GM23338 (cell line): ENCODE data around the gene ALCAM. TPM values are rescaled to one million over a fixed set of nuclear protein-coding genes. Genes with fewer than 3 reads are reported as not detected.

Experiments used
- ATAC-seq: fragments of 200-7000 bp; cut with Tn5 transposase; 3 replicates; pipeline ENCODE4 v1.9.1; 2020
- DNase-seq: peaks from one replicate; pipeline ENCODE4 v3.0.0-alpha.2; 2015; ENCODE audit warnings: low spot score
- H2AFZ ChIP-seq: fragments of 200-600 bp; sonication (generic); 2 replicates; pipeline ENCODE4 v1.8.0; 2016; ENCODE audit warnings: antibody characterized with exemption, mild to moderate bottlenecking, moderate library complexity
- H3F3A ChIP-seq: fragments of 200-600 bp; sonication (generic); replicated peaks from 2 replicates; pipeline ENCODE4 v1.8.0; 2017; ENCODE audit warnings: antibody characterized with exemption, mixed run types, low read depth
- H3K27ac ChIP-seq: fragments of 200-600 bp; sonication (generic); 2 replicates; pipeline ENCODE4 v1.6.1; 2016; ENCODE audit warnings: low read depth
- H3K27me3 ChIP-seq: fragments of 200-600 bp; sonication (generic); 2 replicates; pipeline ENCODE4 v1.8.0; 2016; ENCODE audit warnings: mild to moderate bottlenecking, mixed run types, moderate library complexity; ENCODE audit not compliant: insufficient read depth
- H3K36me3 ChIP-seq: fragments of 200-600 bp; sonication (generic); 2 replicates; pipeline ENCODE4 v1.8.0; 2016; ENCODE audit warnings: mild to moderate bottlenecking; ENCODE audit not compliant: insufficient read depth
- H3K4me1 ChIP-seq: fragments of 200-600 bp; sonication (generic); 2 replicates; pipeline ENCODE4 v1.8.0; 2016; ENCODE audit warnings: mild to moderate bottlenecking, moderate library complexity; ENCODE audit not compliant: insufficient read depth
- H3K4me2 ChIP-seq: fragments of 200-600 bp; sonication (generic); 2 replicates; pipeline ENCODE4 v1.7.1; 2017; ENCODE audit warnings: mixed run types
- H3K4me3 ChIP-seq: fragments of 200-600 bp; sonication (generic); 2 replicates; pipeline ENCODE4 v1.6.1; 2016; ENCODE audit warnings: mixed run types
- H3K79me2 ChIP-seq: fragments of 200-600 bp; sonication (generic); replicated peaks from 2 replicates; pipeline ENCODE4 v1.8.0; 2017; ENCODE audit warnings: mild to moderate bottlenecking; ENCODE audit not compliant: insufficient read depth
- H3K9me2 ChIP-seq: fragments of 200-600 bp; sonication (generic); 2 replicates; pipeline ENCODE4 v1.8.0; 2017; ENCODE audit not compliant: insufficient read depth
- H4K20me1 ChIP-seq: fragments of 200-600 bp; sonication (generic); replicated peaks from 2 replicates; pipeline ENCODE4 v1.8.0; 2017; ENCODE audit warnings: mild to moderate bottlenecking; ENCODE audit not compliant: insufficient read depth
- H3K27ac Mint-ChIP-seq: 2 replicates; pipeline ENCODE4 v1.8.0; 2020; ENCODE audit warnings: inconsistent platforms, mild to moderate bottlenecking, moderate library complexity, mixed read lengths
- H3K27me3 Mint-ChIP-seq: 3 replicates; pipeline ENCODE4 v1.8.0; 2022; ENCODE audit warnings: low read depth, mild to moderate bottlenecking, moderate library complexity, mixed read lengths, inconsistent platforms; ENCODE audit not compliant: insufficient read depth, poor library complexity
- H3K36me3 Mint-ChIP-seq: 3 replicates; pipeline ENCODE4 v1.8.0; 2021; ENCODE audit warnings: low read depth, mild to moderate bottlenecking, inconsistent platforms, moderate library complexity, mixed read lengths
- H3K4me1 Mint-ChIP-seq: 3 replicates; pipeline ENCODE4 v1.8.0; 2020; ENCODE audit warnings: mild to moderate bottlenecking, inconsistent platforms, mixed read lengths
- H3K4me3 Mint-ChIP-seq: 3 replicates; pipeline ENCODE4 v1.8.0; 2021; ENCODE audit warnings: moderate library complexity, mild to moderate bottlenecking, inconsistent platforms, mixed read lengths
- H3K9me3 Mint-ChIP-seq: 3 replicates; pipeline ENCODE4 v1.8.0; 2020; ENCODE audit warnings: moderate library complexity, mild to moderate bottlenecking, inconsistent platforms, mixed read lengths
- STAT1 ChIP-seq: IDR thresholded peaks from one replicate; pipeline ENCODE4 v1.6.1; 2016; ENCODE audit warnings: antibody characterized with exemption; ENCODE audit not compliant: unreplicated experiment
- polyA plus RNA-seq: library from polyadenylated mRNA; unstranded; fragments of >200 nt; fragmentation: Nextera tagmentation; extraction: Ambion mirVana; gene quantifications from 2 replicates; pipeline ENCODE4 v1.2.1, GENCODE V29; 2016
- total RNA-seq: library from RNA; depleted of rRNA; stranded (reverse); fragments of >200 nt; shearing (Covaris generic); gene quantifications from 2 replicates; pipeline ENCODE4 v1.2.3, GENCODE V29; 2014
- TF ChIP-seq, protein P1 (sequence below): fragments of 250-450 bp; sonication (Bioruptor Pico); IDR thresholded peaks from 2 replicates; pipeline ENCODE4 v1.5.0; 2020; ENCODE audit warnings: mild to moderate bottlenecking, moderate library complexity
- TF ChIP-seq, protein P2 (sequence below): IDR thresholded peaks from one replicate; pipeline ENCODE4 v1.6.1; 2018; ENCODE audit warnings: antibody characterized with exemption; ENCODE audit not compliant: unreplicated experiment

Gene ALCAM
- total and polyA plus RNA-seq, 2 experiments from 2014 or later, result 11.3 to 36.0 TPM

DNA sequence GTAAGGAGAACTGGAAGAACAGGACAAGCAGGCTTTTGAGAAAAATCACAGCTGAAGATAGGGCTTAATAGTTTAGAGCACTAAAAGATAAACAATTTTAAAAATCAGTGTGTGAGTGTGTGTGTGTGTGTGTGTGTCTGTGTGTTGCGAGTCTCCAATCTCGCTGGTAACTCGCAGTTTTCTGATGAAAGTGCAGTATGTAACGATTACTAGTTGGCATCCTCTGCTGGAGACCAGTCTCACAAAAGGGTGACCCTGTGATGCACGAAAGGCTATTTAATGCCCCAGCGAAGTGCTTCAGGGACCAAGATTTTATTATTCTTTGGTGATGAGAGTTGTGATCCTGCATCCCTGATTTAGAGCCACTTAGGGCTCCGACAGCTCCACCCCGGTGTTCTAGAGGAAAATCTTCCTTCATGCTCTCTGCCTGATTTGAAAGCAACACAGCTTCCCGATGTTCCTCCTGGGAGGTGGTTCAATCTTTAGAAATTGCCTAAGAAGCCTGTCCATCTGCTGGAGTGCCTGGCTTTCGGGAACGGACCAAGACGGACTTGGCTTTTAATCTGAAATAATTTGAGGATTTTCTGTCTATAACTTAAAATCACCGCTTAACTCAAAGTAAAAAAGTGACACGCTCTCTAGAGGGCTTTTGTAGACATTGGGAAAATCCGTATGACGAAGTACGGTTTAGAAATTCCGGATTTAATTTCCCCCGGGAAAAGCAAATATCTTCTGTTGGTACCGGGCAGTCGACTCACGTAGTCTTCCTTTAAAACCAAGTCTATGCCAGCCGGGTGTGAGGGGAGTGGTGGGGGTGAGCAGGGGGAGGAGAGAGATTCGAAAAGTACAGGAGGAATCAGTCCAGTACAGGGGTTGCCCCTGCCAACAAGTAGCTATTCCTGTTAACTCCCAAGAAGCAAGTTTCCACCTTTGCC, 1.1 kb upstream of the ALCAM start:
- no peaks in the 10 kb centered on the region for H3K9me3 Mint-ChIP-seq
- H3K27me3 ChIP-seq, result peaks cover 35% of the 10 kb centered on the region
- H3K79me2 ChIP-seq, result peaks cover 9% of the 10 kb centered on the region; the same call in 1 of the 2 replicates
- H3K36me3 Mint-ChIP-seq, result no peaks in the 10 kb centered on the region
- H3K4me3 ChIP-seq, result peak overlapping the region; percentile 79
- H4K20me1 ChIP-seq, result no peaks in the 10 kb centered on the region
- peaks cover 8% of the 10 kb centered on the region for H3K4me1 ChIP-seq
- H2AFZ ChIP-seq, result peak overlapping the region; percentile 90
- H3K36me3 ChIP-seq, result no peaks in the 10 kb centered on the region
- H3K4me1 Mint-ChIP-seq, result peaks cover 23% of the 10 kb centered on the region
- H3K27ac ChIP-seq, result peak overlapping the region; percentile 82
- peak overlapping the region; percentile 91 for H3K4me2 ChIP-seq
- TF ChIP-seq, protein P1, sequence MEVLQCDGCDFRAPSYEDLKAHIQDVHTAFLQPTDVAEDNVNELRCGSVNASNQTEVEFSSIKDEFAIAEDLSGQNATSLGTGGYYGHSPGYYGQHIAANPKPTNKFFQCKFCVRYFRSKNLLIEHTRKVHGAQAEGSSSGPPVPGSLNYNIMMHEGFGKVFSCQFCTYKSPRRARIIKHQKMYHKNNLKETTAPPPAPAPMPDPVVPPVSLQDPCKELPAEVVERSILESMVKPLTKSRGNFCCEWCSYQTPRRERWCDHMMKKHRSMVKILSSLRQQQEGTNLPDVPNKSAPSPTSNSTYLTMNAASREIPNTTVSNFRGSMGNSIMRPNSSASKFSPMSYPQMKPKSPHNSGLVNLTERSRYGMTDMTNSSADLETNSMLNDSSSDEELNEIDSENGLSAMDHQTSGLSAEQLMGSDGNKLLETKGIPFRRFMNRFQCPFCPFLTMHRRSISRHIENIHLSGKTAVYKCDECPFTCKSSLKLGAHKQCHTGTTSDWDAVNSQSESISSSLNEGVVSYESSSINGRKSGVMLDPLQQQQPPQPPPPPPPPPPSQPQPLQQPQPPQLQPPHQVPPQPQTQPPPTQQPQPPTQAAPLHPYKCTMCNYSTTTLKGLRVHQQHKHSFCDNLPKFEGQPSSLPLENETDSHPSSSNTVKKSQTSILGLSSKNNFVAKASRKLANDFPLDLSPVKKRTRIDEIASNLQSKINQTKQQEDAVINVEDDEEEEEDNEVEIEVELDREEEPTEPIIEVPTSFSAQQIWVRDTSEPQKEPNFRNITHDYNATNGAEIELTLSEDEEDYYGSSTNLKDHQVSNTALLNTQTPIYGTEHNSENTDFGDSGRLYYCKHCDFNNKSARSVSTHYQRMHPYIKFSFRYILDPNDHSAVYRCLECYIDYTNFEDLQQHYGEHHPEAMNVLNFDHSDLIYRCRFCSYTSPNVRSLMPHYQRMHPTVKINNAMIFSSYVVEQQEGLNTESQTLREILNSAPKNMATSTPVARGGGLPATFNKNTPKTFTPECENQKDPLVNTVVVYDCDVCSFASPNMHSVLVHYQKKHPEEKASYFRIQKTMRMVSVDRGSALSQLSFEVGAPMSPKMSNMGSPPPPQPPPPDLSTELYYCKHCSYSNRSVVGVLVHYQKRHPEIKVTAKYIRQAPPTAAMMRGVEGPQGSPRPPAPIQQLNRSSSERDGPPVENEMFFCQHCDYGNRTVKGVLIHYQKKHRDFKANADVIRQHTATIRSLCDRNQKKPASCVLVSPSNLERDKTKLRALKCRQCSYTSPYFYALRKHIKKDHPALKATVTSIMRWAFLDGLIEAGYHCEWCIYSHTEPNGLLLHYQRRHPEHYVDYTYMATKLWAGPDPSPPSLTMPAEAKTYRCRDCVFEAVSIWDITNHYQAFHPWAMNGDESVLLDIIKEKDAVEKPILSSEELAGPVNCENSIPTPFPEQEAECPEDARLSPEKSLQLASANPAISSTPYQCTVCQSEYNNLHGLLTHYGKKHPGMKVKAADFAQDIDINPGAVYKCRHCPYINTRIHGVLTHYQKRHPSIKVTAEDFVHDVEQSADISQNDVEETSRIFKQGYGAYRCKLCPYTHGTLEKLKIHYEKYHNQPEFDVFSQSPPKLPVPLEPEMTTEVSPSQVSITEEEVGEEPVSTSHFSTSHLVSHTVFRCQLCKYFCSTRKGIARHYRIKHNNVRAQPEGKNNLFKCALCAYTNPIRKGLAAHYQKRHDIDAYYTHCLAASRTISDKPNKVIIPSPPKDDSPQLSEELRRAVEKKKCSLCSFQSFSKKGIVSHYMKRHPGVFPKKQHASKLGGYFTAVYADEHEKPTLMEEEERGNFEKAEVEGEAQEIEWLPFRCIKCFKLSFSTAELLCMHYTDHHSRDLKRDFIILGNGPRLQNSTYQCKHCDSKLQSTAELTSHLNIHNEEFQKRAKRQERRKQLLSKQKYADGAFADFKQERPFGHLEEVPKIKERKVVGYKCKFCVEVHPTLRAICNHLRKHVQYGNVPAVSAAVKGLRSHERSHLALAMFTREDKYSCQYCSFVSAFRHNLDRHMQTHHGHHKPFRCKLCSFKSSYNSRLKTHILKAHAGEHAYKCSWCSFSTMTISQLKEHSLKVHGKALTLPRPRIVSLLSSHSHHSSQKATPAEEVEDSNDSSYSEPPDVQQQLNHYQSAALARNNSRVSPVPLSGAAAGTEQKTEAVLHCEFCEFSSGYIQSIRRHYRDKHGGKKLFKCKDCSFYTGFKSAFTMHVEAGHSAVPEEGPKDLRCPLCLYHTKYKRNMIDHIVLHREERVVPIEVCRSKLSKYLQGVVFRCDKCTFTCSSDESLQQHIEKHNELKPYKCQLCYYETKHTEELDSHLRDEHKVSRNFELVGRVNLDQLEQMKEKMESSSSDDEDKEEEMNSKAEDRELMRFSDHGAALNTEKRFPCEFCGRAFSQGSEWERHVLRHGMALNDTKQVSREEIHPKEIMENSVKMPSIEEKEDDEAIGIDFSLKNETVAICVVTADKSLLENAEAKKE (CRISPR knock-in tag), result no peak
- TF ChIP-seq, protein P2, sequence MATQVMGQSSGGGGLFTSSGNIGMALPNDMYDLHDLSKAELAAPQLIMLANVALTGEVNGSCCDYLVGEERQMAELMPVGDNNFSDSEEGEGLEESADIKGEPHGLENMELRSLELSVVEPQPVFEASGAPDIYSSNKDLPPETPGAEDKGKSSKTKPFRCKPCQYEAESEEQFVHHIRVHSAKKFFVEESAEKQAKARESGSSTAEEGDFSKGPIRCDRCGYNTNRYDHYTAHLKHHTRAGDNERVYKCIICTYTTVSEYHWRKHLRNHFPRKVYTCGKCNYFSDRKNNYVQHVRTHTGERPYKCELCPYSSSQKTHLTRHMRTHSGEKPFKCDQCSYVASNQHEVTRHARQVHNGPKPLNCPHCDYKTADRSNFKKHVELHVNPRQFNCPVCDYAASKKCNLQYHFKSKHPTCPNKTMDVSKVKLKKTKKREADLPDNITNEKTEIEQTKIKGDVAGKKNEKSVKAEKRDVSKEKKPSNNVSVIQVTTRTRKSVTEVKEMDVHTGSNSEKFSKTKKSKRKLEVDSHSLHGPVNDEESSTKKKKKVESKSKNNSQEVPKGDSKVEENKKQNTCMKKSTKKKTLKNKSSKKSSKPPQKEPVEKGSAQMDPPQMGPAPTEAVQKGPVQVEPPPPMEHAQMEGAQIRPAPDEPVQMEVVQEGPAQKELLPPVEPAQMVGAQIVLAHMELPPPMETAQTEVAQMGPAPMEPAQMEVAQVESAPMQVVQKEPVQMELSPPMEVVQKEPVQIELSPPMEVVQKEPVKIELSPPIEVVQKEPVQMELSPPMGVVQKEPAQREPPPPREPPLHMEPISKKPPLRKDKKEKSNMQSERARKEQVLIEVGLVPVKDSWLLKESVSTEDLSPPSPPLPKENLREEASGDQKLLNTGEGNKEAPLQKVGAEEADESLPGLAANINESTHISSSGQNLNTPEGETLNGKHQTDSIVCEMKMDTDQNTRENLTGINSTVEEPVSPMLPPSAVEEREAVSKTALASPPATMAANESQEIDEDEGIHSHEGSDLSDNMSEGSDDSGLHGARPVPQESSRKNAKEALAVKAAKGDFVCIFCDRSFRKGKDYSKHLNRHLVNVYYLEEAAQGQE, result no peak
- no peak for TF ChIP-seq STAT1
- peaks cover 23% of the 10 kb centered on the region for H3K27me3 Mint-ChIP-seq
- DNase-seq (peak; percentile 37), ATAC-seq (no peak)
- no peaks in the 10 kb centered on the region for H3F3A ChIP-seq
- peak overlapping the region; percentile 92 for H3K27ac Mint-ChIP-seq
- no peaks in the 10 kb centered on the region for H3K9me2 ChIP-seq
- peak overlapping the region; percentile 92 for H3K4me3 Mint-ChIP-seq
